SK-N-MC (cell line): ENCODE data around the gene CDH1.
A peak's percentile ranks its signal among the peaks of the same experiment; 100 is the strongest.

Experiments used
- DNase-seq: peaks from one replicate; pipeline ENCODE4 v3.0.0-alpha.2; 2011; ENCODE audit warnings: low read depth, low spot score
- H3K27ac ChIP-seq: fragments of 200-600 bp; sonication (generic); 2 replicates; pipeline ENCODE4 v1.5.1; 2016; ENCODE audit warnings: mixed run types
- H3K36me3 ChIP-seq: fragments of 200-600 bp; sonication (generic); 2 replicates; pipeline ENCODE4 v1.6.1; 2017; ENCODE audit warnings: antibody characterized with exemption, low read length, mixed read lengths; ENCODE audit not compliant: insufficient read depth
- H3K4me3 ChIP-seq: fragments of 200-600 bp; sonication (generic); 2 replicates; pipeline ENCODE4 v1.5.1; 2016
- H3K9ac ChIP-seq: fragments of 200-600 bp; sonication (generic); 2 replicates; pipeline ENCODE4 v1.8.0; 2017; ENCODE audit warnings: mixed run types, mixed read lengths; ENCODE audit not compliant: insufficient read length
- H3K9me3 ChIP-seq: fragments of 200-600 bp; sonication (generic); 2 replicates; pipeline ENCODE4 v1.6.1; 2017; ENCODE audit warnings: low read depth, mild to moderate bottlenecking, antibody characterized with exemption, low read length, moderate library complexity, mixed read lengths
- EZH2 ChIP-seq: fragments of 200-600 bp; sonication (generic); IDR thresholded peaks from one replicate; pipeline ENCODE4 v1.6.1; 2017; ENCODE audit warnings: antibody characterized with exemption
- FOXP2 ChIP-seq: optimal IDR thresholded peaks from 2 replicates; pipeline ENCODE3; 2011; ENCODE audit warnings: mild to moderate bottlenecking, moderate library complexity; ENCODE audit not compliant: insufficient read depth; ENCODE audit errors: extremely low read length, control extremely low read depth
- POLR2AphosphoS5 ChIP-seq: IDR thresholded peaks from 2 replicates; pipeline ENCODE4 v1.6.1; 2012; ENCODE audit warnings: mild to moderate bottlenecking, low read depth, low read length, borderline replicate concordance

CDH1 gene

DNA sequence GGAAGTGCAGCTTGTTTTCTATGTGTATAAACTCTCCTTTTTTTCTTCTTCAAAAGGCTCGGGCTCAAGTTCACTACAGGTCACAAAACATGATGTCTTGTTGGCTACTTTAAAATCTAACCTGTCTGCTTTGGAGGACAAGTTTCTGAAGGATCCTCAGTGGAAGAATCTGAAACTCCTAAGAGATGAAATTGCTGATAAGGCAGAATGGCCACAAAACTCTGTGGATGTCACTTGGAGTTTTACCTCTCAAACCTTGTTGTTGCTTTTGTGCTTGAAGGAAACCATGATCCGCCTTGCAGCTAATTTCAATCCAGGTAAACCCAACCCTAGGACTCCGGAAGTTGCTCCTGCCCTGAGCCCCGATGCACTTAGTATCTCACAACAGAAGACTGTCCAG, 122.7 kb downstream of the CDH1 start:
- no peak for DNase-seq
- no peaks in the 10 kb centered on the region for H3K9me3 ChIP-seq
- TF ChIP-seq FOXP2 = no peak
- TF ChIP-seq EZH2 = no peak
- no peak for TF ChIP-seq POLR2AphosphoS5
- no peaks in the 10 kb centered on the region for H3K36me3 ChIP-seq
- H3K4me3 ChIP-seq = no peak overlapping the region
- H3K27ac ChIP-seq = no peak overlapping the region
- no peak overlapping the region for H3K9ac ChIP-seq

DNA sequence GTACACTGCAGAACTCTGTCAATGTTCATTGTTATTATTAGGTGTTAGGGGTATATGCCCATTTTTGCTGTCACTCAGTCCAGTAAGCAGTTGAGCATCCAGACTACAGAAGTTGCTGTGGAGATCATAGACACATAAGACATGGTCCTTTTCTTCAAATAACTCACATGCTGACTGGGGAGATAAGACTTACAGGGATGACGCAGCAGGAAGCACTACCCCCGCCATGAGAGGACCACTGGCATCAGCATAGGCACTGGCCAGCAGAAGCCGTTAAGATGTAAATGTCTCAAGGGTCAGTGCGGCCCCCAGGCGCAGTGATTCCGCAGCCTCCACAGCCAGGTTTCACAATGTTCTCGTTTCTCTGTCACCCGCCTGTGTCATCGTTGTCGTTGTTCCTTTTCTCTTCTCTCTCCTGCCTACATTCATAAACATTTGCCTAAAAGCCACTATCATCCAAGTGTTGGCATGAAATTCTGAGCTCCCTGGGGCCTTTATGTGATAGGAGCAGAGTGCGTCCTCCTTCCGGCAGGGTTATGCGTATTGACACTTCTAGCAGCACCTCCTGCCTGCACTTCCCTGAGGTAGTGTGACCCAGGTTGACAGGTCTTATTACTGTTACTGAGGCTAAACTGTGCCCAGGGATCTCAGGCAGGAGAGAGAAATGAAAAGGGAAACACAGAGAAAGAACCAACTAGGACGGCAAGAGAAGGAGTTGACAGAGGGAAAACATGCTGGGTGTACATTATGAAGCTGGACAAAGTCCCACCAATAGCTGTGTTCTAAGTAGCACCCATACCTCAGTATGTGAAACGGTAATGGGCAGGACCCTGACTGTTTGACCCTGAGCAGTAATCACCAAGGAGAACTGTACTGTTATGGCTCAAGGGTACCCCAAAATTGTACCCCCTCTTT, 124.1 kb downstream of the CDH1 start:
- no peak overlapping the region for H3K4me3 ChIP-seq
- TF ChIP-seq FOXP2 (no peak), POLR2AphosphoS5 (no peak), EZH2 (no peak)
- H3K27ac ChIP-seq = no peak overlapping the region
- no peak for DNase-seq
- no peaks in the 10 kb centered on the region for H3K9me3 ChIP-seq
- H3K9ac ChIP-seq = no peak overlapping the region
- no peaks in the 10 kb centered on the region for H3K36me3 ChIP-seq

DNA sequence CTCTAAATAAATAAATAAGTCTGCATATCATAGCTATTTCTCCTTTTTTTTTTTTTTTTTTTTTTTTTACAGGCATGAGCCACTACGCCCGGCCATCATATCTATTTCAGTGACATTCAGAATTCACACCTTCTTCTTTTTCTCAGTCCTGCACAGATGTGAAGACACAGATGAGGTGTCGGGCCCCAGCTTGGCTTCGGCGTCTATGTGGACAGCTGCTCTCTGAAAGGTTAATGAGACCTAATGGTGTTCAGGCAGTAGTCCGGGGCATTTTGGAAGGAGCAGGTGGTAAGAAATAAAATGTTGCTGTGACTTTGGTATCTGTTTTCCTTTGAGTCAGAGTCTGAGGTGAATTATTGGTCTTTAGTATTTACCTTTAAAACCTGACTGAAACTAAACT, 129.8 kb downstream of the CDH1 start:
- no peak overlapping the region for H3K27ac ChIP-seq
- H3K4me3 ChIP-seq = no peak overlapping the region
- DNase-seq = no peak

DNA sequence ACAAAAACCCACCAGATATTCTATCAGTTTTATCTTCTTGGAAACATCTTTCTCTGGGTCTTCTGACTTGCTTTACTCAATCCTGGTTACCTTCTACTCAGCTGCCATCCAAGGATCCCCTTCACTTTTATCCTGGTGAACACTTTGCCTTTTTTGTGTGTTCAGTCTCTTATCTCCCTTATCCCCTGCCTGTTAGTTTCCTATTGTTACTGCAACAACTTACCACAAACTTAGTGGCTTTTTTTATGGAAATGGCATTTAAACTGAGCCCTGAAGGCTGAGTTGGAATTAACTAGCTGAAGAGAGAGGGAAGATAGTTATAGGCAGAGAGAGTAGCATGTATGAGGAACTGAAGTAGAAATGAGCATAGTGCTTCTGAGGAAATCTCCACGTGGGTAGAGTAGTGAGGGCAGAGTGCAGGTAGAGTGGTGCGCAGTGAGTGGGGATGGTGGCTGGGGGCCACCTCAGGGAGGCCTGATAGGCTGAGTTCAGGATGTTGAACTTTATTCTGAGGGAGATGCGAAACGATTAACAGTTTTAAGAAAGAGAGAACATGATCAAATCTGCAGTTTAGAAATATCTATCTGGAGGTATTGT, 132.5 kb downstream of the CDH1 start:
- Histone ChIP-seq H3K36me3 (no peaks in the 10 kb centered on the region), H3K4me3 (no peak overlapping the region), H3K9me3 (no peaks in the 10 kb centered on the region), H3K9ac (no peak overlapping the region), H3K27ac (no peak overlapping the region)
- TF ChIP-seq POLR2AphosphoS5 (no peak), FOXP2 (no peak), EZH2 (no peak)
- DNase-seq = no peak

More for the DNA sequence above, 129.8 kb downstream of the CDH1 start:
- TF ChIP-seq EZH2 (no peak), FOXP2 (no peak), POLR2AphosphoS5 (no peak)
- Histone ChIP-seq H3K36me3 (no peaks in the 10 kb centered on the region), H3K9ac (no peak overlapping the region), H3K9me3 (no peaks in the 10 kb centered on the region)

DNA sequence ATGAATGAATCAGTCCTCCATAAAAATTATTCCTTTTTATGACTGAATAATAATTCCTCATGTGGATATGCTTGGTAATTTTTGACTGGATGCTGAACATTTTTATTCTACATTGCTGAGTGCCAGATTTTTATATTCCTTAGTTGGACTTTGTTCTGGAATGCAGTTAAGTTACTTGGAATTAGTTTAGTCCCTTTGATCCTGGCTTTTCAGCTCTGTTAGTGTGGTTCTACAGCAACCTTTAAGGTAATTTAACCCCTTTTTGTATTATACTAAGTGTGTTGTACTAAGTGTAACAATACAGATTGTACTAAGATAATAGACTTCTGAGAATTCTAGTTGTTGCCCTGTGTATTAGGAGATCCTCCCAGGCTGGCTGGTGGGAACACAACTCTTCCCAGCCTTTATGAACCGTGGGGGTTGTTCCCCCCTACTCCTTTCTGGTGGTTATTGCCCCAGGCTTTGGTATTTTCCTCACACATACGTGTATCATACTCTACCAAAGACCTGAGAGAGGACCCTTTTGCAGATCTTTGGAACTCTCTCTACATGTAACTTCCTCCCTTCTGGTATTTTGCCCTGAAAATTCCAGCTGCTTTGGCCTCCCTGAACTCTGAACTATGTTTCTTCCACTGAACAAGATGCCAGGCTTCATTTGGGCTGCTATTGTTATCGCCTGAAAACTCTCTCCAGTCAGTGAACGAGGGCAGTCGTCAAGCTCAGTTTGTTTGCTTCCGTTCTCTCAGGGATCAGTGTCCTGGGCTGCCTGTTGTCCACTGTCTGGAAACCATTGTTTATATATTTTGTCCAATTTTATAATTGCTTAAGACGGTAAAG, 136.8 kb downstream of the CDH1 start:
- H3K36me3 ChIP-seq = no peaks in the 10 kb centered on the region
- no peak overlapping the region for H3K4me3 ChIP-seq
- H3K9me3 ChIP-seq = no peaks in the 10 kb centered on the region
- no peak overlapping the region for H3K27ac ChIP-seq
- DNase-seq = no peak
- H3K9ac ChIP-seq = no peak overlapping the region
- TF ChIP-seq FOXP2 = no peak
- no peak for TF ChIP-seq EZH2
- no peak for TF ChIP-seq POLR2AphosphoS5

DNA sequence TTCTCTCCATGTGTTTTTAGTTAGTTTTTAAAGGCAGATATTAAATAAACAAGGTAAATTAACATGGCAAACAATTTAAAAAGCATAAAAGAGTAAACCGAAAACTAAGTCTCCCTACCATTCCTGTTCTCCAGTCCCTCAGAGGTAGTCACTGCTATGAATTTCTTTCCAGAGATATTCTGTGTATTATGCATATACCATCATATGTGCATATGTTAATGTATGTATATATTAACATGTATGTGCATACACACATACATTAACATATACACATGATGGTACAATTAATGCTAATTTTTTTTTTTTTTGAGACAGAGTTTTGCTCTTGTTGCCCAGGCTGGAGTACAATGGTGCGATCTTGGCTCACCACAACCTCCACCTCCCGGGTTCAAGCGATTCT, 138.8 kb downstream of the CDH1 start:
- no peak overlapping the region for H3K27ac ChIP-seq
- TF ChIP-seq POLR2AphosphoS5 (no peak), FOXP2 (no peak), EZH2 (no peak)
- no peak overlapping the region for H3K9ac ChIP-seq
- no peaks in the 10 kb centered on the region for H3K9me3 ChIP-seq
- H3K4me3 ChIP-seq = no peak overlapping the region
- H3K36me3 ChIP-seq = no peaks in the 10 kb centered on the region
- no peak for DNase-seq

DNA sequence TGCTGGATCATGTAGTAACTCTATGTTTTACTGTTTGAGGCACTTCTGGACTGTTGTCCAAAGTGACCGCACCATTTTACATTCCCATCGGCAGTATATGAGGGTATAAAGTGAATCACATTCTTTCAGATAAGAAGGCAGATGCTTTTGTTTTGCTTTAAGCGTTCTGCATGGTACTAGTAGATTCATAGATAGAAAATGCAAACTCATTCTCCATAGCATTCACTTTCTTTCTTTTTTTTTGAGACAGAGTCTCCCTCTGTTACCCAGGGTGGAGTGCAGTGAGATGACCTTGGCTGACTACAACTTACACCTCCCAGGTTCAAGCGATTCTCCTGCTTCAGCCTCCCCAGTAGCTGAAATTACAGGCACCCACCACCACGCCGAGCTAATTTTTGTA, 146.6 kb downstream of the CDH1 start:
- TF ChIP-seq EZH2 (no peak), POLR2AphosphoS5 (no peak), FOXP2 (no peak)
- no peaks in the 10 kb centered on the region for H3K9me3 ChIP-seq
- DNase-seq = no peak
- no peaks in the 10 kb centered on the region for H3K36me3 ChIP-seq
- no peak overlapping the region for H3K9ac ChIP-seq
- 0 out of 2 replicates have a peak overlapping the region, but pooled peaks have one; percentile 74 for H3K27ac ChIP-seq
- no peak overlapping the region for H3K4me3 ChIP-seq

DNA sequence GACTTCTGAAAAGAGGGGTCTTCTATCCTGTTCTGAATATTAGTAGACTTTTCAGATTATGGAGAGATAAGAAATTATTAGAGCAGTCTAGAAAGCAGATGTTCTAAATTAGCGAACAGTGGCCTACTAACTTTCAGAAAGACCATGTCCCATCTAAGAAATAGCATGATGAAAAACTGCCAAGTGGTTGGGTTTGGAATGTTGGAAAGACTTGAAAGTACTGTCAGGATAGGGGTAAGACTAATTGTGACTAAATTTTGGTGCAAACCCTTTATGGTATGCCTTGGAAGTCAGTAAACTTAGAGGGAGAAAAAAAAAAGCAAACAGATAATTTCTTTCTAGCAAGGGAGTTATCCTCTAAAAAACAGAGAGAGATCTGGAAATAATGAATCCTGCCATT, 147.3 kb downstream of the CDH1 start:
- Histone ChIP-seq H3K36me3 (no peaks in the 10 kb centered on the region), H3K9ac (no peak overlapping the region), H3K9me3 (no peaks in the 10 kb centered on the region), H3K27ac (peak overlapping the region; percentile 74), H3K4me3 (no peak overlapping the region)
- no peak for TF ChIP-seq EZH2
- TF ChIP-seq FOXP2 = no peak
- no peak for TF ChIP-seq POLR2AphosphoS5
- DNase-seq = no peak
